Stimulated activated CD8-positive, alpha-beta memory T cell treated with anti-CD3 and anti-CD28 coated beads, Interleukin-4, amount 100 ng/mL, for 48 hours (primary cell): Measurements from ENCODE around the gene AIG1.
"Not testable (repeated sequence)": the region's sequence is repeated elsewhere in the genome, so short reads cannot be mapped to it uniquely, and the experiment has no call there.

ENCODE experiments used
- DNase-seq: peaks from one replicate; pipeline ENCODE4 v3.0.0-alpha.2; 2020

Gene AIG1

DNA sequence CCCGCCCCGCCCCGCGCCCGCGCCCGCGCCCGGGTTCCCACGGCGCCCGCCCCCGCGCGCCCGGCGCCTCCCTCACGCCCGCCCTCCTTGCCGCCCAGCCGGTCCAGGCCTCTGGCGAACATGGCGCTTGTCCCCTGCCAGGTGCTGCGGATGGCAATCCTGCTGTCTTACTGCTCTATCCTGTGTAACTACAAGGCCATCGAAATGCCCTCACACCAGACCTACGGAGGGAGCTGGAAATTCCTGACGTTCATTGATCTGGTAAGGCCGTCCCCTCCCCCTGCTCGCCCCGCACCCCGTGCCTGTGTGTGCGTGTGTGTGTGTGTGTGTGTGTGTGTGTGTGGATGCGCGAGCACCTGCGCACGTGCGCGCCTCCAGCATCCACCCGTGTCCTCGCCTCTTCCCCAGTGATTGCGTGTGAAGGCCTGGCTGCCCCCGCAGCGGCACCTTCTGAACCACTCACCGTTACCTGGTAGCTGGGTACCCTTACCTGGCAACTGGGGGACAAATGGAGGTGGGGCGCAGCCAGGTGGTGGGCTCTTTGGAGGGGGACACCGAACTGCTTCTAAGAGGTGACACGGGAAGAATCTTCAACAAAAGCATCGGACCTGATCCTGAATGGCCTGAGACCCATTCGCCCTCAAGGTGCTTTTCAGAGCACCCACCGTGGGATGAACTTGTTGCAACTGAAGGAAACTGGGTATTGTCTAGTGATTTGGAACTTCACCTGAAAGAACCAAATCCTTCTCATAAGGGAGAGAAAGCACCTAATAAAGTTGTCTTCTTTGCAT is at the start of gene AIG1:
AIG1 (plus strand) TSS at position 84 of the 791 bp plus-strand sequence; CDS start at position 121, 37 bp downstream.
- DNase-seq: peak; percentile 73

DNA sequence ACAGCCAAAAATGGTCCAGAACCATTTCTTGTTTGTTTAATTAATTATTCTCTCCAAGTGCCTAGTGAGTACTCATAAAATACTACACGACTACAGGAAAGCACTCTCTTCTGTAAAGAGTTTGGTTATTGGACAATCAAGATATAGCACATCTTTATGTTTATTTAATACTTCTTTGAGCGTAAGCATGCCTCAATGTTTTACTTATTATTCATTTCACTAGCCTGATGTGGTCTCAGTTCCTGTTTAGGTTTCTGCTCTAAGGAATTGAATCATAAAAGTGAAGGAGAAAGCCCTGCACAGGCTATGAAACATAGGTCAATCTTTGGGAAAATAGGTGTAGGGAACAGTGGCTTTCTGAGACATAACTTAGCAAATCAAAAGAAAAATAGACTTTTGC is 45.9 kb upstream of the AIG1 start:
- no peak for DNase-seq

DNA sequence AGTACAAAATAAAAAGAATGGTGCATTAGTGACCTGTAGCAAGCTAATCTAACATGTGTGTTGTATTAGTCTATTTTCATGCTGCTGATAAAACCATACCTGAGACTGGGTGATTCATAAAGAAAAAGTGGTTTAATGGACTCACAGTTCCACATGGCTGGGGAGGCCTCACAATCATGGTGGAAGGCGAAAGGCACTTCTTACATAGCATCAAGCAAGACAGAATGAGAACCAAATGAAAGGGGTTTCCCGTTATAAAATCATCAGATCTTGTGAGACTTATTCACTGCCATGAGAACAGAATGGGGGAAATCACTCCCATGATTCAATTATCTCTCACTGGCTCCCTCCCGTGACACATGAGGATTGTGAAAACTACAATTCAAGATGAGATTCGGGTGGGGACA is 45.4 kb upstream of the AIG1 start:
- no peak for DNase-seq

DNA sequence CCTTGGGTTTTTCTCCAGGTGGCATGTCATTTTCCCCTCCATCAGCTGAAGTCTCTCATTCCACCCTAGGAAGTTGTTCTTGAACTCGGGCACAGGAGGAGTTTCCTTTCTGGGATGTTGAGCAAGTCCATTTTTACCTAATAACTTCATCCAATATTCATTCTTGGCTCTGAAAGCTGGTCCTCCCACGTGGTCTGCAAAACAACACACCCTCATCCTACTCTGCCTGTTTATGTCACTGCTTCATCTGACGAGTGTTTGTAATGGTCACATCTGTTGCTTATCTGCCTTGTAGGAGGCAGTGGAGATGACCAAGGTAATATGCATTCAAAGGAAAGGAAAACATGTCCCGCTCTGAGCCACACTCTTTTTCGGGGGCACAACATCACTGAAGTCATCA is 41.7 kb upstream of the AIG1 start:
- no peak for DNase-seq

DNA sequence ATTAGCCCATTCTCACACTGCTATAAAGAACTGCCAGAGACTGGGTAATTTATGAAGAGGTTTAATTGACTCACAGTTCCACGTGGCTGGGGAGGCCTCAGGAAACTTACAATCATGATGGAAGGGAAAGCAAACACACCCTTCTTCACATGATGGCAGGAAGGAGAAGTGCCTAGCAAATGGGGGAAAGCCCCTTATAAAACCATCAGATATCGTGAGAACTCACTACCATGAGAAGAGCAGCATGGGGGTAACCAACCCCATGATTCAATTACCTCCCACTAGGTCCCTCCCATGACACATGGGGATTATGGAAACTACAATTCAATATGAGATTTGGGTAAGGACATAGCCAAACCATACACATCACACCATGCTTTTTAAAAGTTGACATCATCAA is 39.8 kb upstream of the AIG1 start:
- DNase-seq: not testable (repeated sequence)

GRCh38 chr6:143021543-143021942 is 39.1 kb upstream of the AIG1 start:
- DNase-seq: no peak

- no peak for DNase-seq
These were observed 38.1 kb upstream of the AIG1 start for GRCh38 chr6:143022587-143022986.

GRCh38 chr6:143023695-143024094 is 37.0 kb upstream of the AIG1 start:
- DNase-seq: no peak

DNA sequence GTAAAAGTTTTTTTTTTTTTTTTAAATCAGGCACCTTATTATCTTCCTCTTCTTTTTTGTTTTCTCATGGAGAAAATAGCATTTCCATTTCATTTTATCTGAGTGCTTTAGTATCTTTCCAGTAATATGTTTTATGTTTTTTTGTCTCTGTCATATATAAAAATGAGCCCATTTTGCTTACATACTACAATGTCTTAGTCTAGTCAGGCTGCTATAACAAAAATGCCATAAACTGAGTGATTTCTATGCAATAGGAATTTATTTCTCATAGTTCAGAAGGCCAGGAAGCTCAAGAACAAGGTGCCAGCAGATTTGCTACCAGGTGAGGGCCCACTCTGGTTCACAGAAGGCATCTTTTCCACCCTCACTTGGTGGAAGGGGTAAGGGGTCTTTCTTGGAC is 35.7 kb upstream of the AIG1 start:
- no peak for DNase-seq

DNA sequence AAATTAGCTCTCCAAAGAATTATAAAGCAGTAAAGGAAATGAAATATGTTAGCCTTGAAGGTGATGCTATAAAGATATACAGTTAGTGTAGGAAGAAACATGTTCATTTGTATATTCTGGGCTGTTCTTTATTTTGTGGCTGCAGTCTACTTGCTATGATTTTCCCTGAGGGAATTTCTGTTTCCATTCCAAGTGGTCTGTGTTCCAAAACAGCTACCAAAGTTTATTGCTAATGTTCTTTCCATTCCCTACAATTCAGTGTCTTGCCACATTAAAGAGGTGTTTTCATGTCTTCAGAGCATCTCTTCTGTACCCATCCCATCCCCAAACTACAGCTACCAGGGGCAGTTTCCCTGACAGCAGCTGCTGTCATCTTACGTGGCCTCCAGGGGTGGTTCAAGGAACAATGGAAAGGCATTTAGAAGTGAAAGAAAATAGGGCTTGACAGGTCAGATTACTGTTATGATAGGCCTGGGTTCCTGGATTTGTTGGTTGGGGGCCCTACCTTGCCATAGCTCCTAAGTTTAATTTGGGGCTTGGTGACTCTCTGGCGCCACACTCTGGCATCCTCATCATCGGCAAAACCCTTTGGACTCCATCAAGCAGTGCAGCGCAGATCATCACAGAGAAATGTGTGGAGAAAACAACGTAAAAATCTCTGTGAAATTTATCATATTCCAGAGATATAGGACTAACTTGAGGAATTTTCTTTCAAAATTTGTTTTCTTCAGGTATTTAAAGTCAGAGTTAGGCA is 33.8 kb upstream of the AIG1 start:
- peak; percentile 74 for DNase-seq

DNA sequence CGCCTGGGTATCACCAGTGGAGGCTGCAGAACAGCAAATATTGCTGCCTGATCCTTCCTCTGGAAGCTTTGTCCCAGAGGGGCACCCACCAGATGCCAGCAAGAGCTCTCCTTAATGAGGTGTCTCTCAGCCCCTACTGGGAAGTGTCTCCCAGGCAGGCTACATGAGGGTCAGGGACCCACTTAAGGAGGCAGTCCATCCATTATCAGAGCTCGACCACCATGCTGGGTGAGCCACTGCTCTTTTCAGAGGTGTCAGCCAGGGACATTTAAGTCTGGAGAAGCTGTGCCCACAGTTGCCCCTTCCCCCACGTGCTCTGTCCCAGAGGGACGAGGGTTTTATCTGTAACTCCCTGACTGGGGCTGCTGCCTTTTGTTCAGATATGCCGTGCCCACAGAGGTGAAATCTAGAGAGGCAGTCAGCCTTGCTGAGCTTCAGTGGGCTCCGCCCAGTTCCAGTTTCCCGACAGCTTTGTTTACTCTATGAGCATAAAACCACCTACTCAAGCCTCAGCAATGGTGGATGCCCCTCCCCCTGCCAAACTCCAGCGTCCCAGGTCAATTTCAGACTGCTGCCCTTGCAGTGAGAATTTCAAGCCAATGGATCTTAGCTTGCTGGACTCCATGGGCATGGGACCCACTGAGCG is 25.9 kb upstream of the AIG1 start:
- no peak for DNase-seq

- DNase-seq: no peak
These were observed 23.2 kb upstream of the AIG1 start for GRCh38 chr6:143037470-143037869.

DNA sequence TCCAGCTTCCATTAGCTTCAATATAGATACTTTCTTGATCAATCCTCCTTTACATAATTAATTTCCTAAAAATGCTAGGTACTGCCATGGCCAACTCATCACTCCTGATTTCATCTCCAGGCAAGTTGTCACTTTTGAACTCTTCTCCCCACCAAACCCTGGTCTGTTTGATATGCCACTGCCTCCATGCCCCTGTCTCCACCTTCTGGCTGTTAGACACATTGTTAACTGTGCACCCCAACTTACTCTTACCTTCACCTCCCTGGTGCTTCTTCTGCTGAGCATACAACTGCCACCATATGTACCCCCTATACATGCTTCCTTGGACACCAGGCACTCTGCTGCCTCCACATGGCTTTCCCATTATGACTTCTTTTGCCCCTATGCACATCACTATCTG is 21.9 kb upstream of the AIG1 start:
- DNase-seq: no peak

DNA sequence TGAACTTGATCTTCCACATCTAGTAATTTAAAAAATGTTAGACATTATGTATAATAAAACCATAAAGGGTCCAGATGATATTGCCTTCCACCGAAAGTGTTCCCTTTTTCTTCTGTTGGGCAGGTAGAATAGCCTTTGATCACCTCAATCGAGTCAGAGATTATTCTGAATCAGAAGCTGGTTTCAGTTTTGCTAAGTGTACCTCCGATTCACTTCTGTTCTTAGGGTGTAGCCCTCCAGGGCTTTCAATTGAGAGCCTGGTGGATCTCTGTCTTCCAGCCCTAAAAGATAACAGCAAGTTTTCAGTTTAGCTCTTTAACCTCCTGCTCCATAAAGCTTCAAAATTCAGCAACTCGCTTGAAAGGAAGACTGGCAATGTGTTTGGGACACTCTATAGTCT is 21.1 kb upstream of the AIG1 start:
- no peak for DNase-seq

GRCh38 chr6:143040018-143040417 is 20.7 kb upstream of the AIG1 start:
- no peak for DNase-seq

GRCh38 chr6:143044345-143044744 is 16.3 kb upstream of the AIG1 start:
- DNase-seq: not testable (repeated sequence)

DNA sequence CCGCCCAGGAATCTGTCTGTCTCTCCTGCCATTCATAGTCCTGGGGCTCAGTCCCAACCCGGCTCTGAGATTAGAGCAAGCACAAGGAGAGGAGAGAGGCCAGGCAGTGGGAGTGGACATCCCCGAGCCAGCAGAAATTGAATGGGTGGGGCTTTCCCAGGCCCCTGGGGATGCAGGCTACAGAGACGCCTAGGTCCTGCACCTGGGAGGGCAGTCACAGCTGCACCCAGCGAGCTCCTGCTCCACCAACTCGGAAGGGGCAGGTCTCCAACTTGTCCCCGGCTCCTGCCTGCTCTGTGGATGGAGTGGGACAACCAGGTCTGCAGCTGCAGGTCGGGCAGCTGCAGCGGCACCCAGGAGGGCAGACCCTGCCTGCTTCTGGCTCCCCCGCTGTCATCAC is 11.1 kb upstream of the AIG1 start:
- no peak for DNase-seq

DNA sequence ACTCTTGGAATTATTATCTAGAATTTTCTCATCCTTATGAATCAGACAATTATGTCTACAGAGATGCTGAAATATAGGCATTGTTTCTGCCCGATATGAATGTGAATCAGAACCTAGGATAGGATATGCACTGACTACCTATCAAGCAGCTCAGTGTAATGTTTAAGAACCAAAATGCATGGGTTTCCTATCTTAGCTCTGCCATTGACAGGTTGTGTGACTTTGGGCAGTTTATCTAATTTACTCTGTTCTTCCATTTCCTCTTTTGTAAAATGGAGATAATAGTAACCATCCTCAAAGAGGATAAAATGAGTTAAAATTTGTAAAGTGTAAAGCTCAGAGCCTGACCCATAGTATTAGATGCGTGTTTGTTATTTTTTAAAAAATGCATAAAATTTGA is 10.2 kb upstream of the AIG1 start:
- DNase-seq: no peak

DNA sequence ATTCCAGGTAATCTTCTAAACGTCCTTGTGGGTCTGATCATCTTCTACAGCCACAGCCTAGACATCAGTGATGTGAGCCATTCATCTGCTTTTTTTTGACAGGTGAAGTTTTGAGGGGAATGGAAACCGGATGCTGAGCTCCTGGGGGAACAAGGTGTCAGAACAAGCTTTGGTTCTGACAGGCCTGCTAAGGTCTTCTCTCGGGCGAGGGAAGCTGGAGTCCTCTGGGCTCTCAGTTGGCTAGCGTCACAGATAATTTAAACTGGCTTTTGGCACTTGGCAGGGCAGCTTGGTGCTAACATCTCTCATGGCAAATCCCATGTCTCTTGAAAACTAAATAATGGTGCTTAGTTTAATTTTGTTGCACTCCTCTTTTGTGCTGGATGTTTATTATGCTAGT is 8.4 kb upstream of the AIG1 start:
- DNase-seq: no peak

GRCh38 chr6:143053856-143054255 is 6.8 kb upstream of the AIG1 start:
- no peak for DNase-seq

- no peak for DNase-seq
These were observed 6.4 kb upstream of the AIG1 start for GRCh38 chr6:143054329-143054728.

- no peak for DNase-seq
These were observed 5.5 kb upstream of the AIG1 start for GRCh38 chr6:143055213-143055612.

GRCh38 chr6:143055891-143056290 is 4.8 kb upstream of the AIG1 start:
- DNase-seq: no peak

DNA sequence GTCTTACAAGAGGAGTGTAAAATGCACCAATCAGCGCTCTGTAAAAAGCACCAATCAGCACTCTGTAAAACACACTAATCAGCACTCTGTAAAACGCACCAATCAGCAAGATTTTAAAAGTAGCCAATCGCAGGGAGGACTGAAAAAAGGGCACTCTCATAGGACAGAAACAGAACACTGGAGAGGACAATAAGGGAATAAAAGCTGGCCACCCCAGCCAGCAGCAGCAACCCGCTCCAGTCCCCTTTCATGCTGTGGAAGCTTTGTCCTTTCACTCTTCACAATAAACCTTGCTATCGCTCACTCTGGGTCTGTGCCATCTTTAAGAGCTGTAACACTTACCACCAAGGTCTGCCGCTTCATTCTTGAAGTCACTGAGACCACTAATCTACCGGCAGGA is 1.7 kb upstream of the AIG1 start:
- no peak for DNase-seq
